NCI-H748 (cell line): ENCODE data around the gene CNOT6.

Source experiments
- DNase-seq: peaks from one replicate; lab custom pipeline; 2025; ENCODE audit not compliant: unreplicated experiment; lab: John Stamatoyannopoulos, UW

The CNOT6 gene

GRCh38 chr5:180598797-180599589, 104.8 kb downstream of the CNOT6 start:
- DNase-seq, result no peak

DNA sequence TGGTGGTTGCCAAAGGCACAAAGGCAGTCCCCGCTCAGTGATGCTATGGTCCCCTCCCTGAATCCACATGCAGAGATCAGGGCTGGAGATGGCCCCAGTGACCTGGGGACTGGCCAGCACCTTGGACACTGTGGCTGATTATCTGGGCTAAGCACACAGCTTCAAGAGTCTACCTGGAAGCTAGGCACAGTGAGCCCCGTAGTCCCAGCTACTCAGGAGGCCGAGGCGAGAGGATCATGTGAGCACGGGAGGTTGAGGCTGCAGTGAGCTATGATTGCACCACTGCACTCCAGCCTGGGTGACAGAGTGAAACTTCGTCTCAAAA, 105.4 kb downstream of the CNOT6 start:
- DNase-seq, result no peak

DNA sequence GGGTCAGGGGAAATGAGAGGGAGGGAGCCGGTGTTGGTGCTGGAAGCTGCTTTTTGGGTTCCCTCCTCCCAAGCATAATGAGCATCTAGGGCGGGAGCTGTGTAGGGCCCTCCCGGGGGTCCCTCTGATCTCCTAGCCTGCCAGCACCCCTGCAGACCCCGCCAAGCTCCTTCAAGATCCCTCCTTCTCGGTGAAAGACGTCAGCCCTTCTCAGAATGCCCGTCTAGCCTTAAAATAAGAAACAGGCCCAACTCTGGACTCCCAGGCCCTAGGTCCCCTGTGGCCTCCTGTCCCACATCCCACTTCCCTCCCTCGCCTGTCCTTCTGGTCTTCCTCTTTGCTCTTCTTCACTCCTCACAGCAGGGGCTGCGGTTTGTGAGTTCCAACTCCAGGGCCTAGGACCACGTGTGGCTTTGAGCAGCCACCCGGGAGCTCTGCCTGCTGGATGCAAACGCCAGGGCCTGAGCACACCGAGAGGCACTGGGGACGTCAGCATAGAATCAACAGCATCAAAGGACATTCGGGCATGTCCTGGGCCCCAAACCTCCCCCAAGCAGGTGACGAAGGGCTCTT, 105.9 kb downstream of the CNOT6 start:
- no peak for DNase-seq

DNA sequence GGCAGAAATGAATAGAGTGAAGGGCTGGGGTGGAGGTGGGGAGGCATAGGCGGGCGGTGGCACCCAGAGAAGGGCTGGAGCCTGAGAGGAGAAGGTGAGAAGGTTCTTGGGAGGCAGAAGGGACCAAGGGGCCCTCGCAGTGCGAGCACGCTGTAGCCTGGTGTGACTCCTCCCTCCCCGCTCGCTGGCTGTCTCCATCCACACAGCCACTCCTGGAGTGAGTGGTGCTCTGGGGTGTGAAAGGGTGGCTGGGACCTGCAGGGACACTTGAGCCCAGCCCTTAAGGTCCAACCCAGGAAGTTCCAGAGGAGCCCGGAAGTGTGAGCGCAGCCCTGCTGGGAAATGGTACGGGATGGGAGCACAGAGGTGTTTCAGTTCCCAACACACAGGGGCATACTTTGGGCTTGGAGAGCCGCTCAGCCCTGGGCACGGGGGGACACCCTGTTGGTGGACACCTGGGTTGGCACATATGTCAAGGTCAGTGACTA, 106.4 kb downstream of the CNOT6 start:
- no peak for DNase-seq

GRCh38 chr5:180601591-180602480, 107.7 kb downstream of the CNOT6 start:
- no peak for DNase-seq

GRCh38 chr5:180602481-180603075, 108.4 kb downstream of the CNOT6 start:
- no peak for DNase-seq

DNA sequence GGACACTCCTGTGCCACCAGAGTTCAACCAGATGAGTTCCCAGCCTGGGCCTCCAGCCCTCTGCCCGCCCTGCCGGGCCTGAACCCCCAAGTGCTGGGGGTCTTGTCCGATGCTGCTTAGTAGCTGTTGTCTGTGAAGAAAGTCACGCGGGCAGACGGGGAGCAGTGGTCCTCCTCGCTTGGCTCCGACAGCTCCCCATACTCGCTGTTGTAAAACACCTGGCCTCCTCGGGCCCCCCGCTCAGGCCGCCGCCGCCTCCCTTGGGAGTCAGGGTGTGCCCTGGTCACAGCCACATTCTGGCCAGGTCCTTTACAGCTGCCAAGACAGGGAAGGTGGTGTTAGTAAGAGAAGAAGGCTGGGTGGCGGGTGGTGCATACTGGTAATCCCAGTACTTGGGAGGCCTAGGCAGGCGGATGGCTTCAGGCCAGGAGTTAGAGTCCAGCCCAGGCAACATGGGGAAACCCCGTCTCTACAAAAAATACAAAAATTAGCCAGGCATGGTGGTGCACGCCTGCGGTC, 109.0 kb downstream of the CNOT6 start:
- DNase-seq, result no peak

DNA sequence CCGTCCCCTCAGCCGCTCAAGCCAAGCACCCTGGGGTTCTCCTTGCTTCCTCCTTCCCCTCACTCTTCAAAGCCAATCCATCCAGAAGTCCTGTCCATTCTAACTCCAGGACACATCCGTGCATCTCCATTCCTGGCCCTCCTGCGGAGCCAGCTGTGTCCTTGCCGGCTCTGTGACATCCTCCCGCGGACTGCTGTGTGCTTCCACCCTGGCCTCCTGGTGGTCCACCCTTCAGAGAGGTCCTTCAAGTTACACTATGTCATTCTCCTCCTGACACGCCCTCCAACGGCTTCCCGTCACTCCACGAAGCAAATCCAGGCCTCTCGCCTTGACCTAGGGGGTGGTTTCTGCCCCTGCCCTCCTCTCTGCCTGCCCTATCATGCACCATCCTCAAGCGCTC, 110.1 kb downstream of the CNOT6 start:
- DNase-seq, result no peak

DNA sequence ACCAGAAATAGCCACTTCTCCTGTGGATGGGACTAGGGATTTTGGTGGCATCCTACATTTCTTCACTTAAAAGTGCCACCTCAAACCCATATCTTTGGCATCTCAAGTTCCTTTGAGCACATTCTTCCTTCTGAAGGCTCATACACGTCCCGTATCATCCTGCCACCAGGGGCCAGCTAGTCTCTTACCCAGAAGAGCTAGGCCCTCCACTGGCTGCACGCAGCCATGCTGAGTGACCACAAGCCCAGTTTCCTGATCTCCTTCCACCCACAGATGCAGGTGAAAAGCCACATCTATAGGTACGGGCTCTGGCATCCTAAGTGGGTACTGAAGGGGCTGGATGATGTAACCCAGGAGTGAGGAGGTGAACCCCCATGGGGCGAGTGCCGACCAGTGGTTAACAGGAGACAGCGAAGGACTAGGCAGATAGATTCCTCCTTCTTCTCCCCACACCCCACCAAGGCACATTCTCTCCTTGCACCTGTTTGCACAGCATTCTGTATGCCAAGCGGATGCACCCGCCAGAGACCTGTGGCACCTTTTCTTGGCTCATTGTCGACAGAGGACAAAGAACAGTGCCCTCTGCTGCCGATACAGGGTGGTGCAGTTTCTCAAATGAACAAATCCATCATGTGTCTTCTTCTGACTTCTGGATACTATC, 111.5 kb downstream of the CNOT6 start:
- DNase-seq, result peak; percentile 70

DNA sequence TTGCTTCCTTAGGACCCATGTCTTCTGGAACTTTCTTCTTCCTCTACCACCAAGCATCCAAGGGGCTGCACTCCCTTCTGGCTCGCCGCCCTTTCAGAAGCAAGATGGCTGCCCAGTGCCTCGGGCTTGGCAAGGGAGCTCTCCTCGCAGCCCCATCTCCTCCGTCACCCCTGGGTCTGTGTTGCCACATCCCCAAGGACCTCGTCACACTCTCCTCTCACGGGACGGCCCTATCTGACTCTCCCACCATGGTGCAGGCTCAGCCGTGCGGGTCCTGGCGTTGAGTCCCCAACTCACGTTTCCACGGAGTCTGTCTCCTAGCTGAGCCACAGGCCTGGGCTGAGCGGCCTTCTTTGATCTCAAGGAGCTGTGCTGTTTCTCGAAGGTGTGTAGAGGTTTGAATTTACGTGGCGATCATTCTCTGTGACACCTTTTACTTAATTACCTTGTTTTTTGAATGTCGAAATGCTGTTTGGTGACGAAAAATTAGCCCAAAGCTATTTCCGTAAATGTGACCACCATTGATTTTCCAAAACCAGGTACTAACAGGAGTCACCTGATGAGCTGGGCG, 112.1 kb downstream of the CNOT6 start:
- no peak for DNase-seq

GRCh38 chr5:180607861-180608571, 113.8 kb downstream of the CNOT6 start:
- no peak for DNase-seq

DNA sequence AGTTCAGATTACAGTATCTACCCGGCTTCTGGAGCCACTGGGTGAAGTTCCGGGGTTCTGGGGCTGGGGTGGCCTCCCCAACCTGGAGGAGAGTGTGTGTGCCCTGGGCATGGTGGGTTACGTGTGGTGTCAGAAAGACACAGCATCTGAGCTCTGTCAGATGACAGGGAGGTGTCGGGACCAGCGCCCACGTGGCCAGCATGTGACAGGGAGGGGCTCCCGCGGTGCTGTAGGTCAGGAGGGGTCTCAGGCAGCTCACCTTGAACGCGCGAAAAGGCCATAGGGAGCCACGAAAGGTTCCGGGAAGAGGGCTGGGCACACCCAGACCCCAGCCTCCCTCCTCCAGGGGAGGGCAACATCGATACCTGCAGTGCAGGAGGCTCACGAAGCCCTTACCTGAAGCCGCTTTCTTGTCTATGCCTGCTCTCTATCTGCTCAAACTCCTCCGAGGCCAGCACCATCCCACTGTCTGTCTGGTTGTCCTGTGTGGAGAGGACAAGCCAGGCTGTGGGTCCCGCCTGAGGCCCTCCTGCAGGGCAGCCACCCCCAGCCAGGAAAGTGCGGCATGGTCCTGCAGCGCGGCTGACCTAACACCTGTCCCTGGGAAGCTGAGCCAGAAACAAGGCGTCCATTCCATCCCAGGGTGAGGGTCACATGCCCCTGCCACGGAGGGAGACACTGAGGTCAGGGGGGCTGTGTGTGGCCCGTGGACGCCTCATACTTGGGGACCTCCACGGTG, 114.6 kb downstream of the CNOT6 start:
- no peak for DNase-seq

- no peak for DNase-seq
Measured at GRCh38 chr5:180609386-180609785, 115.2 kb downstream of the CNOT6 start.

GRCh38 chr5:180609817-180610550, 115.8 kb downstream of the CNOT6 start:
- DNase-seq, result no peak

- DNase-seq, result no peak
Measured at GRCh38 chr5:180611140-180611850, 117.1 kb downstream of the CNOT6 start.

GRCh38 chr5:180612683-180613082, 118.5 kb downstream of the CNOT6 start:
- DNase-seq, result no peak

- no peak for DNase-seq
Measured at GRCh38 chr5:180613188-180613813, 119.1 kb downstream of the CNOT6 start.
